SK-N-SH (cell line): ENCODE results near the gene TMEM63B. TPM values are rescaled to one million over a fixed set of nuclear protein-coding genes. Genes with fewer than 3 reads are reported as not detected.

Source experiments
- CTCF ChIA-PET: fragments of 300-600, 350-600 bp; formaldehyde crosslinking; extraction: SDS; loops from one replicate; lab custom pipeline; 2021; lab: Yijun Ruan, JAX
- POLR2A ChIA-PET: fragments of 350-600 bp; sonication (Branson Sonifier 250); formaldehyde crosslinking; extraction: SDS; loops from one replicate; lab custom pipeline; 2020; ENCODE audit warnings: antibody characterized with exemption, inconsistent platforms; lab: Yijun Ruan, JAX
- DNase-seq: peaks from one replicate; pipeline ENCODE4 v3.0.0; 2012
- H2AFZ ChIP-seq: fragments of 200-600 bp; sonication (generic); 2 replicates; pipeline ENCODE4 v1.8.1; 2016; ENCODE audit warnings: antibody characterized with exemption, mild to moderate bottlenecking, low read depth
- H3F3A ChIP-seq: fragments of 200-600 bp; sonication (generic); replicated peaks from 2 replicates; pipeline ENCODE3; 2016; ENCODE audit warnings: antibody characterized with exemption, mild to moderate bottlenecking; ENCODE audit not compliant: insufficient read depth
- H3K27ac ChIP-seq, 2 experiments: fragments of 200-500 bp in 1 of 2; fragments of 200-600 bp in 1 of 2; sonication (Bioruptor generic) in 1 of 2; sonication (generic), shearing (Covaris generic) in 1 of 2; 2 replicates each; pipeline versions ENCODE4 v1.5.1 to v1.6.1; 2014 to 2016; ENCODE audit warnings: low read depth in 2 of 2, inconsistent platforms in 1 of 2, low read length in 1 of 2, mild to moderate bottlenecking in 1 of 2, mixed read lengths in 1 of 2
- H3K27me3 ChIP-seq: fragments of 200-600 bp; sonication (generic), shearing (Covaris generic); 2 replicates; pipeline ENCODE4 v1.6.1; 2016; ENCODE audit warnings: mixed run types; ENCODE audit not compliant: insufficient read depth
- H3K36me3 ChIP-seq, 2 experiments: fragments of 200-500 bp in 1 of 2; fragments of 200-600 bp in 1 of 2; sonication (Bioruptor generic) in 1 of 2; sonication (generic) in 1 of 2; replicated peaks in 1 of 2; 2 replicates each; pipeline versions ENCODE3 to v1.5.1; 2014 to 2016; ENCODE audit warnings: low read length in 1 of 2, mild to moderate bottlenecking in 1 of 2; ENCODE audit not compliant: insufficient read depth in 2 of 2, control insufficient read depth in 1 of 2
- H3K4me1 ChIP-seq, 2 experiments: fragments of 200-500 bp in 1 of 2; fragments of 200-600 bp in 1 of 2; sonication (Bioruptor generic) in 1 of 2; sonication (generic), shearing (Covaris generic) in 1 of 2; 2 replicates each; pipeline versions ENCODE4 v1.5.1 to v1.6.1; 2014 to 2016; ENCODE audit warnings: low read depth in 1 of 2, low read length in 1 of 2, mixed run types in 1 of 2; ENCODE audit not compliant: insufficient read depth in 2 of 2, control insufficient read depth in 1 of 2
- H3K4me2 ChIP-seq: fragments of 200-600 bp; sonication (generic), shearing (Covaris generic); 2 replicates; pipeline ENCODE4 v1.6.1; 2017; ENCODE audit warnings: mixed run types
- H3K4me3 ChIP-seq, 2 experiments: fragments of 200-500 bp in 1 of 2; fragments of 200-600 bp in 1 of 2; sonication (Bioruptor generic) in 1 of 2; sonication (generic), shearing (Covaris generic) in 1 of 2; 2 replicates each; pipeline versions ENCODE4 v1.5.1 to v1.8.1; 2014 to 2016; ENCODE audit warnings: low read depth in 2 of 2, inconsistent platforms in 1 of 2, low read length in 1 of 2, mild to moderate bottlenecking in 1 of 2, mixed read lengths in 1 of 2, moderate library complexity in 1 of 2
- H3K79me2 ChIP-seq: fragments of 200-600 bp; sonication (generic); 2 replicates; pipeline ENCODE4 v1.8.1; 2017; ENCODE audit warnings: mild to moderate bottlenecking; ENCODE audit not compliant: insufficient read depth
- H3K9ac ChIP-seq: fragments of 200-600 bp; sonication (generic); 2 replicates; pipeline ENCODE4 v1.6.1; 2017; ENCODE audit warnings: mixed run types
- H3K9me2 ChIP-seq: fragments of 200-600 bp; sonication (generic); 2 replicates; pipeline ENCODE4 v1.6.1; 2017; ENCODE audit warnings: mixed run types
- H3K9me3 ChIP-seq: fragments of 200-600 bp; sonication (generic); 2 replicates; pipeline ENCODE4 v1.6.1; 2017; ENCODE audit warnings: mixed run types, mild to moderate bottlenecking, moderate library complexity
- H4K20me1 ChIP-seq: fragments of 200-600 bp; sonication (generic); 2 replicates; pipeline ENCODE4 v1.6.1; 2017; ENCODE audit warnings: mild to moderate bottlenecking, mixed run types; ENCODE audit not compliant: insufficient read depth
- EP300 ChIP-seq, 2 experiments: IDR thresholded peaks; 2 replicates each; pipeline versions ENCODE4 v1.4.0 to v1.6.1; 2012; ENCODE audit warnings: borderline replicate concordance in 1 of 2, low read depth in 1 of 2, low read length in 1 of 2
- FOSL2 ChIP-seq: IDR thresholded peaks from 2 replicates; pipeline ENCODE4 v1.4.0; 2012; ENCODE audit warnings: low read depth, mild to moderate bottlenecking, moderate library complexity, borderline replicate concordance
- NFIC ChIP-seq: IDR thresholded peaks from 2 replicates; pipeline ENCODE4 v1.4.0; 2012; ENCODE audit warnings: borderline replicate concordance
- POLR2AphosphoS5 ChIP-seq: IDR thresholded peaks from 2 replicates; pipeline ENCODE4 v1.6.1; 2012; ENCODE audit warnings: low read depth, low read length
- RCOR1 ChIP-seq: fragments of 150-350 bp; IDR thresholded peaks from 2 replicates; pipeline ENCODE4 v1.6.1; 2017; ENCODE audit warnings: antibody characterized with exemption, low read length
- USF1 ChIP-seq: IDR thresholded peaks from 2 replicates; pipeline ENCODE4 v1.4.0; 2012; ENCODE audit warnings: low read depth, borderline replicate concordance
- USF2 ChIP-seq: fragments of 150-350 bp; IDR thresholded peaks from 2 replicates; pipeline ENCODE4 v1.6.1; 2017; ENCODE audit warnings: antibody characterized with exemption, low read length, low read depth, borderline replicate concordance
- WGBS: methylation state at CpG from one replicate; pipeline ENCODE4 v1.1.6; 2017; ENCODE audit warnings: low lambda C conversion rate; 5-methylcytosine and 5-hydroxymethylcytosine counted together
- polyA plus RNA-seq, 3 experiments: library from polyadenylated mRNA; depleted of rRNA; stranded (reverse); fragments of >200 nt; gene quantifications; 2 replicates each; pipeline ENCODE4 v1.2.3, GENCODE V29; 2012

TMEM63B gene
- polyA plus RNA-seq, 1 of the 3 experiments (the other 2 are of a cell fraction), result 52.7 TPM

GRCh38 chr6:44156494-44157151, 29.3 kb downstream of the TMEM63B start:
- no peak overlapping the region for H3K4me3 ChIP-seq
- TF ChIP-seq EP300 (IDR thresholded peaks at IDR 0.05; ENCODE audit: borderline replicate concordance in 1 of 2, low read depth in 1 of 2, low read length in 1 of 2) (no peak), USF2 (no peak), RCOR1 (no peak), NFIC (no peak), FOSL2 (no peak), POLR2AphosphoS5 (no peak)
- TF ChIP-seq, all 33 proteins: peak for 0
- POLR2A ChIA-PET, result no interaction called here
- Histone ChIP-seq H3K27me3 (no peaks in the 10 kb centered on the region), H2AFZ (no peak overlapping the region), H3F3A (no peaks in the 10 kb centered on the region), H3K4me2 (no peak overlapping the region), H3K36me3 (peaks cover 0 to 4% of the 10 kb centered on the region in 2 experiments), H4K20me1 (no peaks in the 10 kb centered on the region), H3K9me3 (no peaks in the 10 kb centered on the region), H3K9ac (no peak overlapping the region), H3K9me2 (no peaks in the 10 kb centered on the region), H3K4me1 (peaks cover 0 to 2% of the 10 kb centered on the region in 2 experiments; a peak in 1 of 4 replicates), H3K27ac (no peak overlapping the region), H3K79me2 (no peaks in the 10 kb centered on the region)
- CTCF ChIA-PET, result interaction anchor here (2.3 to 11.0 kb wide), 3 partner anchors 16 to 78 kb away, joined by 12 to 158 read pairs (median 33); no protein-coding TSS in a partner anchor
- no peak for DNase-seq
- WGBS, result 94% methylated on average over 6 of the region's 9 CpGs

- Histone ChIP-seq H3K9me3 (no peaks in the 10 kb centered on the region), H4K20me1 (no peaks in the 10 kb centered on the region), H3K27ac (no peak overlapping the region), H3K4me3 (no peak overlapping the region), H3K9ac (no peak overlapping the region)
- CTCF ChIA-PET, result interaction anchor here (0.8 to 11.0 kb wide), 4 partner anchors 15 to 81 kb away, joined by 3 to 158 read pairs (median 22); no protein-coding TSS in a partner anchor
- no peak for DNase-seq
- TF ChIP-seq USF2, result no peak
- TF ChIP-seq USF1, result no peak
- TF ChIP-seq, all 33 proteins: peak for 0
- POLR2A ChIA-PET, result interaction anchor here (0.7 kb wide), 1 partner anchor 90 kb away, joined by 3 read pairs; the partner anchor contains the start of gene HSP90AB1
- H3K4me1 ChIP-seq, result no peaks in the 10 kb centered on the region; a peak in 1 of 4 replicates
- no peaks in the 10 kb centered on the region for H3K27me3 ChIP-seq
- H3K79me2 ChIP-seq, result no peaks in the 10 kb centered on the region
- H3K9me2 ChIP-seq, result no peaks in the 10 kb centered on the region
- H2AFZ ChIP-seq, result no peak overlapping the region
- H3F3A ChIP-seq, result no peaks in the 10 kb centered on the region
- no peak overlapping the region for H3K4me2 ChIP-seq
- 85% methylated on average over 9 of the region's 11 CpGs for WGBS
- H3K36me3 ChIP-seq, result peaks cover 0 to 4% of the 10 kb centered on the region in 2 experiments
These were observed 29.8 kb downstream of the TMEM63B start for GRCh38 chr6:44157152-44157521.
